Smooth muscle cell (in vitro differentiated cells): Measurements from ENCODE around the gene BCR. TPM values are rescaled to one million over a fixed set of nuclear protein-coding genes. Genes with fewer than 3 reads are reported as not detected.
A peak's percentile ranks its signal among the peaks of the same experiment; 100 is the strongest.

Experiments
- DNase-seq: peaks from one replicate; lab custom pipeline; 2025; ENCODE audit not compliant: unreplicated experiment; lab: John Stamatoyannopoulos, UW
- H2AFZ ChIP-seq: fragments of 200-600 bp; sonication (generic); 2 replicates; pipeline ENCODE4 v1.6.0; 2016; ENCODE audit warnings: antibody characterized with exemption, low read depth, mild to moderate bottlenecking
- H3F3A ChIP-seq: fragments of 200-600 bp; sonication (generic); 2 replicates; pipeline ENCODE4 v1.6.0; 2017; ENCODE audit warnings: antibody characterized with exemption, low read depth
- H3K27ac ChIP-seq: fragments of 200-600 bp; sonication (generic); 2 replicates; pipeline ENCODE4 v1.5.1; 2016; ENCODE audit warnings: low read depth, mild to moderate bottlenecking
- H3K27me3 ChIP-seq: fragments of 200-600 bp; sonication (generic); 2 replicates; pipeline ENCODE4 v1.6.1; 2016; ENCODE audit warnings: low read depth, mild to moderate bottlenecking
- H3K36me3 ChIP-seq: fragments of 200-600 bp; sonication (generic); 2 replicates; pipeline ENCODE4 v1.5.1; 2016; ENCODE audit warnings: low read depth
- H3K4me1 ChIP-seq: fragments of 200-600 bp; sonication (generic); 2 replicates; pipeline ENCODE4 v1.5.1; 2016; ENCODE audit warnings: low read depth
- H3K4me2 ChIP-seq: fragments of 200-600 bp; sonication (generic); 2 replicates; pipeline ENCODE4 v1.6.0; 2016; ENCODE audit warnings: mild to moderate bottlenecking
- H3K4me3 ChIP-seq: fragments of 200-600 bp; sonication (generic); 2 replicates; pipeline ENCODE4 v1.5.1; 2016; ENCODE audit warnings: mild to moderate bottlenecking
- H3K79me2 ChIP-seq: fragments of 200-600 bp; sonication (generic); 2 replicates; pipeline ENCODE4 v1.6.0; 2016; ENCODE audit warnings: low read depth, mild to moderate bottlenecking
- H3K9ac ChIP-seq: fragments of 200-600 bp; sonication (generic); 2 replicates; pipeline ENCODE4 v1.6.0; 2016; ENCODE audit warnings: low read depth
- H3K9me3 ChIP-seq: fragments of 200-600 bp; sonication (generic); replicated peaks from 2 replicates; pipeline ENCODE4 v1.5.1; 2016; ENCODE audit warnings: low read depth
- H4K20me1 ChIP-seq: fragments of 200-600 bp; sonication (generic); 2 replicates; pipeline ENCODE4 v1.6.0; 2016; ENCODE audit warnings: low read depth
- WGBS: methylation state at CpG from one replicate; pipeline ENCODE4 v1.1.7; 2016; ENCODE audit warnings: low lambda C conversion rate; 5-methylcytosine and 5-hydroxymethylcytosine counted together
- polyA plus RNA-seq: library from polyadenylated mRNA; unstranded; fragments of >200 nt; fragmentation: Nextera tagmentation; extraction: Ambion mirVana; gene quantifications from 2 replicates; pipeline ENCODE4 v1.2.1, GENCODE V29; 2016
- total RNA-seq: library from RNA; depleted of rRNA; stranded (reverse); fragments of >200 nt; gene quantifications from 2 replicates; pipeline ENCODE4 v1.2.3, GENCODE V29; 2014
- TF ChIP-seq, protein P1 (sequence below): fragments of 200-600 bp; sonication (generic); IDR thresholded peaks from 2 replicates; pipeline ENCODE4 v1.5.1; 2017; ENCODE audit warnings: borderline replicate concordance, mild to moderate bottlenecking, antibody characterized with exemption; ENCODE audit not compliant: insufficient read depth, poor library complexity, severe bottlenecking

Gene BCR
- total and polyA plus RNA-seq, 2 experiments from 2014 or later = 11.1 to 13.4 TPM

DNA sequence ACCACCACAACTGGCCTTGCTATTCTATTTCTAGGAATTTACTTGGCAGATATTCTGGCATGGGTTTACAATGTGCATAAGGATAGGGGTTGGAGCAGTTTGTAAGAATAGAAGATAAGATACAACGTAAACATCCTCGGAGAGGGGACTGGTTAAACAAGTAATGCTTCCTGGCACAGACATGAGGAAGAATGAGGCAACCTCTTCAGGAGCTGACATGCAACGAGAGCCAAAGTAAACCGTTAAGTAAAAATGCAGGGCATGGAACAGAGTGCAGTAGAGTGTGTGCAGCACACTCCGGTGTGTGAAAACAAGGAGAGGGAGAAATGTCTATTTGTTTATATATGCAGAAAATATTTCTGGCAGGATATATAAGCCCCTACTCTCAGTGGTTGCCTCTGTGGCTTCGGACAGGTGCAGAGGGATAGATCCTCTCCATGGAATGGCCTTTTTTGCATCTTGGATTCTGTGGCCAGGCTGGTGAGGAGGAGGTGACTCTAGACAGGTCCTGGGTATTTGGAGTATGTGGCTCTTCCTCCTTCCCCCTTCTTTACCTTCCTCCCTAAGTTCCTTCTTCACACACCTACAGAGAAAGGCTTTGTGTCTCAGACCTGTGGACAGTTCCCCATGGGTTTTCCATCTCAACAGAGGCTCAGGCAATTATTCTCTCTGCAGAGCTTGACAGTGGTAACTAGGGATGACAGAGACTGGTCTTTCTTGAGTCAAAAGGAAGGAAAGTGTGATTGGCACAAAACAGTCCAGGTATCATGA, 32.5 kb upstream of the BCR start:
- Histone ChIP-seq H3K4me3 (no peak overlapping the region), H4K20me1 (no peaks in the 10 kb centered on the region), H3K9ac (no peak overlapping the region), H3K4me1 (peaks cover 9% of the 10 kb centered on the region), H3F3A (peaks cover 10% of the 10 kb centered on the region), H3K9me3 (no peaks in the 10 kb centered on the region), H3K36me3 (no peaks in the 10 kb centered on the region), H3K79me2 (no peaks in the 10 kb centered on the region), H3K4me2 (no peak overlapping the region), H3K27ac (peak overlapping the region; percentile 30), H3K27me3 (no peaks in the 10 kb centered on the region), H2AFZ (no peak overlapping the region)
- TF ChIP-seq, protein P1, sequence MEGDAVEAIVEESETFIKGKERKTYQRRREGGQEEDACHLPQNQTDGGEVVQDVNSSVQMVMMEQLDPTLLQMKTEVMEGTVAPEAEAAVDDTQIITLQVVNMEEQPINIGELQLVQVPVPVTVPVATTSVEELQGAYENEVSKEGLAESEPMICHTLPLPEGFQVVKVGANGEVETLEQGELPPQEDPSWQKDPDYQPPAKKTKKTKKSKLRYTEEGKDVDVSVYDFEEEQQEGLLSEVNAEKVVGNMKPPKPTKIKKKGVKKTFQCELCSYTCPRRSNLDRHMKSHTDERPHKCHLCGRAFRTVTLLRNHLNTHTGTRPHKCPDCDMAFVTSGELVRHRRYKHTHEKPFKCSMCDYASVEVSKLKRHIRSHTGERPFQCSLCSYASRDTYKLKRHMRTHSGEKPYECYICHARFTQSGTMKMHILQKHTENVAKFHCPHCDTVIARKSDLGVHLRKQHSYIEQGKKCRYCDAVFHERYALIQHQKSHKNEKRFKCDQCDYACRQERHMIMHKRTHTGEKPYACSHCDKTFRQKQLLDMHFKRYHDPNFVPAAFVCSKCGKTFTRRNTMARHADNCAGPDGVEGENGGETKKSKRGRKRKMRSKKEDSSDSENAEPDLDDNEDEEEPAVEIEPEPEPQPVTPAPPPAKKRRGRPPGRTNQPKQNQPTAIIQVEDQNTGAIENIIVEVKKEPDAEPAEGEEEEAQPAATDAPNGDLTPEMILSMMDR = no peak
- DNase-seq = no peak
- WGBS = 34% methylated on average over 6 of the region's 6 CpGs

- no peak overlapping the region for H3K4me2 ChIP-seq
- no peaks in the 10 kb centered on the region for H3K27me3 ChIP-seq
- no peak for DNase-seq
- H3K9ac ChIP-seq = no peak overlapping the region
- no peak overlapping the region for H3K27ac ChIP-seq
- TF ChIP-seq, protein P1 = no peak
- no peaks in the 10 kb centered on the region for H3K36me3 ChIP-seq
- no peaks in the 10 kb centered on the region for H4K20me1 ChIP-seq
- peaks cover 9% of the 10 kb centered on the region for H3K4me1 ChIP-seq
- H3K79me2 ChIP-seq = no peaks in the 10 kb centered on the region
- peaks cover 7% of the 10 kb centered on the region for H3F3A ChIP-seq
- H3K9me3 ChIP-seq = no peaks in the 10 kb centered on the region
- no peak overlapping the region for H3K4me3 ChIP-seq
- 85% methylated on average over 15 of the region's 15 CpGs for WGBS
- no peak overlapping the region for H2AFZ ChIP-seq
These were observed 30.5 kb upstream of the BCR start for GRCh38 chr22:23149743-23150238.

GRCh38 chr22:23150762-23151161, 29.5 kb upstream of the BCR start:
- no peak overlapping the region for H2AFZ ChIP-seq
- no peaks in the 10 kb centered on the region for H4K20me1 ChIP-seq
- DNase-seq = no peak
- peaks cover 4% of the 10 kb centered on the region for H3K4me1 ChIP-seq
- H3K9ac ChIP-seq = no peak overlapping the region
- TF ChIP-seq, protein P1 = no peak
- no peak overlapping the region for H3K4me3 ChIP-seq
- 97% methylated on average over 6 of the region's 6 CpGs for WGBS
- no peaks in the 10 kb centered on the region for H3K9me3 ChIP-seq
- peaks cover 3% of the 10 kb centered on the region for H3F3A ChIP-seq
- H3K27me3 ChIP-seq = no peaks in the 10 kb centered on the region
- no peaks in the 10 kb centered on the region for H3K79me2 ChIP-seq
- H3K4me2 ChIP-seq = no peak overlapping the region
- H3K27ac ChIP-seq = no peak overlapping the region
- H3K36me3 ChIP-seq = no peaks in the 10 kb centered on the region

- H3K79me2 ChIP-seq = no peaks in the 10 kb centered on the region
These were observed 28.5 kb upstream of the BCR start for GRCh38 chr22:23151827-23152226.

More at GRCh38 chr22:23151827-23152226, 28.5 kb upstream of the BCR start:
- H3K4me2 ChIP-seq = no peak overlapping the region
- H3K36me3 ChIP-seq = no peaks in the 10 kb centered on the region
- no peak for DNase-seq
- H4K20me1 ChIP-seq = no peaks in the 10 kb centered on the region
- H3K27ac ChIP-seq = no peak overlapping the region
- WGBS = 82% methylated on average over 15 of the region's 16 CpGs
- TF ChIP-seq, protein P1 = no peak
- no peaks in the 10 kb centered on the region for H3K27me3 ChIP-seq
- H3K9me3 ChIP-seq = no peaks in the 10 kb centered on the region
- no peaks in the 10 kb centered on the region for H3F3A ChIP-seq
- H2AFZ ChIP-seq = no peak overlapping the region
- peaks cover 1% of the 10 kb centered on the region for H3K4me1 ChIP-seq
- no peak overlapping the region for H3K4me3 ChIP-seq
- no peak overlapping the region for H3K9ac ChIP-seq
